ENCODE data around the gene PTPRD. TPM values are rescaled to one million over a fixed set of nuclear protein-coding genes. Genes with fewer than 3 reads are reported as not detected.

Gene PTPRD
- total and polyA plus RNA-seq, 2 donors (not counting 1 experiment from before 2014, with no cell fraction given), result not detected

- no peak overlapping the region for H2AFZ ChIP-seq (ENCODE audit: insufficient read depth, low read depth, low read length, poor library complexity, severe bottlenecking)
- CTCF ChIA-PET, result interaction anchor here (0.6 kb wide), 1 partner anchor 595 kb away, joined by 3 read pairs; no protein-coding TSS in a partner anchor
- H3K4me1 ChIP-seq (ENCODE audit: control insufficient read depth in 2 of 2, insufficient read depth in 2 of 2, low read length in 2 of 2), result no peaks in the 10 kb centered on the region
- no peaks in the 10 kb centered on the region for H3K27me3 Mint-ChIP-seq
- H3K9ac ChIP-seq (ENCODE audit: low read length), result no peak overlapping the region
- no peaks in the 10 kb centered on the region for H3K79me2 ChIP-seq (ENCODE audit: control insufficient read depth, insufficient read depth, low read length)
- no peaks in the 10 kb centered on the region for H3K9me3 ChIP-seq (ENCODE audit: control extremely low read depth in 1 of 3, control insufficient read depth in 2 of 3, insufficient read depth in 1 of 3, low read length in 2 of 3)
- no peaks in the 10 kb centered on the region for H3K9me3 Mint-ChIP-seq (ENCODE audit: insufficient read depth)
- no peak for TF ChIP-seq EZH2 (IDR thresholded peaks at IDR 0.05; ENCODE audit: borderline replicate concordance, insufficient read depth, low read depth, low read length, poor library complexity, severe bottlenecking)
- TF ChIP-seq CTCF (IDR thresholded peaks at IDR 0.05), result no peak
- 67% methylated on average over 1 of the region's 3 CpGs for WGBS (ENCODE audit: insufficient coverage)
- no peaks in the 10 kb centered on the region for H3K4me1 Mint-ChIP-seq
- POLR2A ChIA-PET, result no interaction called here
- H3K4me3 Mint-ChIP-seq, result no peak overlapping the region
- H3K4me2 ChIP-seq (replicated peaks; ENCODE audit: low read depth, low read length, poor library complexity, severe bottlenecking), result no peak overlapping the region
- no peaks in the 10 kb centered on the region for H3K36me3 ChIP-seq (replicated peaks in 1 of 2; ENCODE audit: control extremely low read depth in 1 of 2, control insufficient read depth in 1 of 2, extremely low read depth in 1 of 2, insufficient read depth in 2 of 2, low read length in 1 of 2)
- no peaks in the 10 kb centered on the region for H3K27me3 ChIP-seq (replicated peaks in 1 of 4; ENCODE audit: control extremely low read depth in 1 of 4, control insufficient read depth in 3 of 4, insufficient read depth in 4 of 4, low read length in 3 of 4)
- no peaks in the 10 kb centered on the region for H4K20me1 ChIP-seq (ENCODE audit: control insufficient read depth, insufficient read depth, low read length, poor library complexity, severe bottlenecking)
- no peak overlapping the region for H3K27ac ChIP-seq (ENCODE audit: low read length in 2 of 2)
- ATAC-seq (ENCODE audit: low read depth) (no peak), DNase-seq (no peak)
- no peak overlapping the region for H3K4me3 ChIP-seq (ENCODE audit: control extremely low read depth in 1 of 5, extremely low read depth in 1 of 5, insufficient read depth in 1 of 5, low read depth in 2 of 5, low read length in 4 of 5)
- intact Hi-C loops (cut with micrococcal nuclease), result no loop called here
- no peak overlapping the region for H3K27ac Mint-ChIP-seq
Measured at GRCh38 chr9:8468045-8468637, 2144.7 kb downstream of the PTPRD start.

- H3K9ac ChIP-seq (ENCODE audit: low read length), result no peak overlapping the region
- H3K27ac ChIP-seq (ENCODE audit: low read length in 2 of 2), result no peak overlapping the region
- H4K20me1 ChIP-seq (ENCODE audit: control insufficient read depth, insufficient read depth, low read length, poor library complexity, severe bottlenecking), result no peaks in the 10 kb centered on the region
- H3K4me1 Mint-ChIP-seq, result no peaks in the 10 kb centered on the region
- no peaks in the 10 kb centered on the region for H3K27me3 ChIP-seq (replicated peaks in 1 of 4; ENCODE audit: control extremely low read depth in 1 of 4, control insufficient read depth in 3 of 4, insufficient read depth in 4 of 4, low read length in 3 of 4)
- no peaks in the 10 kb centered on the region for H3K27me3 Mint-ChIP-seq
- no peak overlapping the region for H3K27ac Mint-ChIP-seq
- no peak overlapping the region for H3K4me2 ChIP-seq (replicated peaks; ENCODE audit: low read depth, low read length, poor library complexity, severe bottlenecking)
- H2AFZ ChIP-seq (ENCODE audit: insufficient read depth, low read depth, low read length, poor library complexity, severe bottlenecking), result no peak overlapping the region
- TF ChIP-seq EZH2 (IDR thresholded peaks at IDR 0.05; ENCODE audit: borderline replicate concordance, insufficient read depth, low read depth, low read length, poor library complexity, severe bottlenecking) (no peak), CTCF (IDR thresholded peaks at IDR 0.05) (no peak)
- H3K4me3 Mint-ChIP-seq, result no peak overlapping the region
- WGBS (ENCODE audit: insufficient coverage), result no CpG with 5 or more reads among the region's 2 CpGs
- ATAC-seq (ENCODE audit: low read depth) (no peak), DNase-seq (no peak)
- no peaks in the 10 kb centered on the region for H3K9me3 ChIP-seq (ENCODE audit: control extremely low read depth in 1 of 3, control insufficient read depth in 2 of 3, insufficient read depth in 1 of 3, low read length in 2 of 3)
- no peaks in the 10 kb centered on the region for H3K36me3 ChIP-seq (replicated peaks in 1 of 2; ENCODE audit: control extremely low read depth in 1 of 2, control insufficient read depth in 1 of 2, extremely low read depth in 1 of 2, insufficient read depth in 2 of 2, low read length in 1 of 2)
- H3K4me3 ChIP-seq (ENCODE audit: control extremely low read depth in 1 of 5, extremely low read depth in 1 of 5, insufficient read depth in 1 of 5, low read depth in 2 of 5, low read length in 4 of 5), result no peak overlapping the region
- H3K79me2 ChIP-seq (ENCODE audit: control insufficient read depth, insufficient read depth, low read length), result no peaks in the 10 kb centered on the region
- no peaks in the 10 kb centered on the region for H3K9me3 Mint-ChIP-seq (ENCODE audit: insufficient read depth)
- CTCF ChIA-PET, result no interaction called here
- H3K4me1 ChIP-seq (ENCODE audit: control insufficient read depth in 2 of 2, insufficient read depth in 2 of 2, low read length in 2 of 2), result no peaks in the 10 kb centered on the region
- intact Hi-C loops (cut with micrococcal nuclease), result no loop called here
- POLR2A ChIA-PET, result no interaction called here
Measured at GRCh38 chr9:8457816-8458215, 2155.0 kb downstream of the PTPRD start.

Measured in B cell (primary cell).